Tibial nerve (tissue), 4 donors: ENCODE data around the gene IFNGR1. TPM values are rescaled to one million over a fixed set of nuclear protein-coding genes. Genes with fewer than 3 reads are reported as not detected.
A peak's percentile ranks its signal among the peaks of the same experiment; 100 is the strongest.
"Not testable (repeated sequence)": the region's sequence is repeated elsewhere in the genome, so short reads cannot be mapped to it uniquely, and the experiment has no call there.

Experiments
- DNase-seq, 2 donors: peaks; one replicate each; pipeline ENCODE4 v3.0.0-alpha.2; 2019; ENCODE audit warnings: low spot score in 2 of 2
- H3K27ac ChIP-seq, 4 donors: fragments of 200-600 bp; sonication (generic) in 3 of 4; one replicate each; pipeline ENCODE4 v1.5.1; 2017 to 2019; ENCODE audit warnings: mild to moderate bottlenecking in 1 of 4
- H3K27me3 ChIP-seq, 2 donors: fragments of 200-600 bp; sonication (generic) in 1 of 2; one replicate each; pipeline versions ENCODE4 v1.5.1 to v1.6.0; 2017 to 2019
- H3K36me3 ChIP-seq, 3 donors: fragments of 200-600 bp; sonication (generic); one replicate each; pipeline ENCODE4 v1.5.1; 2018 to 2019
- H3K4me1 ChIP-seq, 4 donors: fragments of 200-600 bp; sonication (generic) in 3 of 4; one replicate each; pipeline ENCODE4 v1.5.1; 2017 to 2019
- H3K4me3 ChIP-seq, 4 donors: fragments of 200-600 bp; sonication (generic) in 3 of 4; one replicate each; pipeline ENCODE4 v1.5.1; 2017 to 2019; ENCODE audit warnings: mild to moderate bottlenecking in 1 of 4, moderate library complexity in 1 of 4
- H3K9me3 ChIP-seq, 4 donors: fragments of 200-600 bp; sonication (generic) in 3 of 4; one replicate each; pipeline ENCODE4 v1.5.1; 2017 to 2019
- EP300 ChIP-seq, 2 donors: sonication (generic); formaldehyde crosslinking; IDR thresholded peaks; one replicate each; pipeline ENCODE4 v1.6.1; 2017; ENCODE audit warnings: antibody characterized with exemption in 2 of 2, mild to moderate bottlenecking in 1 of 2
- POLR2A ChIP-seq, 2 donors: fragments of 450-650 bp; IDR thresholded peaks; one replicate each; pipeline ENCODE4 v1.6.1; 2017; ENCODE audit warnings: antibody characterized with exemption in 2 of 2, mild to moderate bottlenecking in 2 of 2, moderate library complexity in 2 of 2
- WGBS, 2 donors: methylation state at CpG; one replicate each; pipeline ENCODE4 v1.1.5; 2018; 5-methylcytosine and 5-hydroxymethylcytosine counted together
- total RNA-seq, 4 donors: library from RNA; depleted of rRNA; stranded (reverse); fragments of >200 nt; gene quantifications; one replicate each; pipeline ENCODE4 v1.1.0, GENCODE V29; 2016
- TF ChIP-seq, protein P1 (sequence below), 5 experiments: fragments of 200-600 bp in 3 of 5; fragments of 450-650 bp in 2 of 5; sonication (generic) in 3 of 5; IDR thresholded peaks; one replicate each; pipeline ENCODE4 v1.5.1; 2016 to 2019; ENCODE audit warnings: antibody characterized with exemption in 5 of 5, mild to moderate bottlenecking in 3 of 5, moderate library complexity in 2 of 5

The IFNGR1 gene
- total RNA-seq, 4 donors from 2014 or later, result 73.8 to 125 (median 97.8) TPM

DNA sequence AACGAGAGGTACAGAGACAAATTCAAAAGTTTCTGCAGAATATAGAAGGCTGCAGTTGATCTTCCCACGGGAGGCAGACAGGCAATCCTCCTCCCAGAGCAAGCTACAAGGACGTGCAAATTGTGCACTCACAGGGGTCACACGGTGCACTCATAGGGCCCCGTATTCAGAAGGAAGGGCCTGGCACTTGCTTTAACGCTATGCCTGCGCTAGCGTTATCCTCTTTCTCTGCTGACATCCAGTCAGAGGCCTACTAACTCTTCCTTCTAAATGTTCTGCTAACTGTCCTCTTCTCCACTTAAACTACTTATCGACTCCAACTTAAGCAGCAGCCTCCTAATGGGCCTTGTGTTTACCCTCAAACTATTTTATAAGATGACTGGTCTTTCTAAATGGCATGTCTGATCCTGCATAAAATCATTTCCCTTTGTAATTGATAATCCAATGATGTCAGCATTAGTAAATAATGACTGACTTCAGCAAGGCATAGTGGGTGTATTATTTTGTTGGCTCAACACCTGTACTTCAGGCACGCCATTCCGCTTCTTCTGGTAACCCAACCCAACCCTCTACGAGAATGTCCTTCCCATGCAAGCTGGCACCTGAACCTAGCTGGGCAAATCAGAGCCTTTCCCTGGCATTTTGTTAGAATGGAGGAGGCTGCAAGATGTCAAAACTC lies 2.2 kb downstream of the IFNGR1 start:
- Histone ChIP-seq H3K27me3 (no peaks in the 10 kb centered on the region), H3K4me1 (peaks cover 0 to 85% (median 36%) of the 10 kb centered on the region in 4 donors), H3K36me3 (no peaks in the 10 kb centered on the region), H3K9me3 (no peaks in the 10 kb centered on the region), H3K4me3 (peak overlapping the region; percentile 77 to 100 (median 85)), H3K27ac (peak overlapping the region in 3 of 4 donors; percentile 96 to 99 (median 98))
- WGBS, 2 donors, result 42 to 49% methylated on average over 12 of the region's 12 CpGs
- TF ChIP-seq, protein P1, sequence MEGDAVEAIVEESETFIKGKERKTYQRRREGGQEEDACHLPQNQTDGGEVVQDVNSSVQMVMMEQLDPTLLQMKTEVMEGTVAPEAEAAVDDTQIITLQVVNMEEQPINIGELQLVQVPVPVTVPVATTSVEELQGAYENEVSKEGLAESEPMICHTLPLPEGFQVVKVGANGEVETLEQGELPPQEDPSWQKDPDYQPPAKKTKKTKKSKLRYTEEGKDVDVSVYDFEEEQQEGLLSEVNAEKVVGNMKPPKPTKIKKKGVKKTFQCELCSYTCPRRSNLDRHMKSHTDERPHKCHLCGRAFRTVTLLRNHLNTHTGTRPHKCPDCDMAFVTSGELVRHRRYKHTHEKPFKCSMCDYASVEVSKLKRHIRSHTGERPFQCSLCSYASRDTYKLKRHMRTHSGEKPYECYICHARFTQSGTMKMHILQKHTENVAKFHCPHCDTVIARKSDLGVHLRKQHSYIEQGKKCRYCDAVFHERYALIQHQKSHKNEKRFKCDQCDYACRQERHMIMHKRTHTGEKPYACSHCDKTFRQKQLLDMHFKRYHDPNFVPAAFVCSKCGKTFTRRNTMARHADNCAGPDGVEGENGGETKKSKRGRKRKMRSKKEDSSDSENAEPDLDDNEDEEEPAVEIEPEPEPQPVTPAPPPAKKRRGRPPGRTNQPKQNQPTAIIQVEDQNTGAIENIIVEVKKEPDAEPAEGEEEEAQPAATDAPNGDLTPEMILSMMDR (IDR thresholded peaks at IDR 0.05), result no peak
- TF ChIP-seq EP300 (IDR thresholded peaks at IDR 0.05) (no peak), POLR2A (IDR thresholded peaks at IDR 0.05) (no peak)
- DNase-seq, result no peak

DNA sequence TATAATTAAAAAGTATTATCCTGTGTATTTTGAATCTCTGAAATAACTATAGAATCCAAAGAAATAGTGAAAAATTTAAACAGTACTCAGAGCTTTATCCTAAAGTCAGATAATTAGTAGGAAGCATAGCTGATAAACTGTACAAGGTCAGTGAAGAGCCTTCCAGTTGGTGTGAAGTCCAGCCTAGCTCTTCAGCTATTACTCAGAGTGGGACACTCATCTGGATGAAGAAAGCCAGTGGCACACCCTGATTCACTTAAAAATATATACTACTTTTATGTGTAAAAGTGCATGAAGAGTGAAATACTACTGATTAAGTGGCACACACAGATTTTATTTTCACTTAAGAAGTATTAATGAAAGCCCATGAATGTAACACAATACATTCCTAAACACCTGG lies 3.1 kb downstream of the IFNGR1 start:
- no peaks in the 10 kb centered on the region for H3K27me3 ChIP-seq
- DNase-seq, result no peak
- peak overlapping the region in 3 of 4 donors; percentile 96 to 99 (median 98) for H3K27ac ChIP-seq
- H3K4me1 ChIP-seq, result peaks cover 0 to 85% (median 35%) of the 10 kb centered on the region in 4 donors
- no peaks in the 10 kb centered on the region for H3K9me3 ChIP-seq
- no peaks in the 10 kb centered on the region for H3K36me3 ChIP-seq
- no peak for TF ChIP-seq EP300 (IDR thresholded peaks at IDR 0.05)
- TF ChIP-seq POLR2A (IDR thresholded peaks at IDR 0.05), result no peak
- TF ChIP-seq, protein P1 (IDR thresholded peaks at IDR 0.05), result no peak
- peak overlapping the region in 2 of 4 donors; percentile 77 to 83 for H3K4me3 ChIP-seq

DNA sequence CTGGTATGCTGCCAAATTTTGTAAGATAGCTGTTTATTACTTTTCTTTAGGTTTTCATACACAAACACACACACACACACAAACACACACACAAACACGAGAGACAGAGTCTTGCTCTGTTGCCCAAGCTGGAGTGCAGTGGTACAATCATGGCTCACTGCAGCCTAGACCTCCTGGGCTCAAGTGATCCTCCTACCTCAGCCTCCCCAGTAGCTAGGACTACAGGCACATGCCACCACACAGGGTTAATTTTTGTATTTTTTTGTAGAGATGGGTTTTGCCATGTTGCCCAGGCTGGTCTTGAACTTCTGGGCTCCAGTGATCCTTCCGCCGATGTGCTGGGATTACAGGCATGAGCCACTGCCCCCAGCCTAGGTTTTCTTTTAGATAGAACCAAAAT lies 3.6 kb downstream of the IFNGR1 start:
- not testable (repeated sequence) for H3K9me3 ChIP-seq, DNase-seq, H3K27me3 ChIP-seq, H3K36me3 ChIP-seq
- H3K27ac ChIP-seq, result peak overlapping the region in 3 of 4 donors; percentile 96 to 99 (median 98)
- 74 to 86% methylated on average over 3 of the region's 3 CpGs for WGBS, 2 donors
- peak overlapping the region in 2 of 4 donors; percentile 77 to 83 for H3K4me3 ChIP-seq
- H3K4me1 ChIP-seq, result peaks cover 0 to 85% (median 38%) of the 10 kb centered on the region in 4 donors

DNA sequence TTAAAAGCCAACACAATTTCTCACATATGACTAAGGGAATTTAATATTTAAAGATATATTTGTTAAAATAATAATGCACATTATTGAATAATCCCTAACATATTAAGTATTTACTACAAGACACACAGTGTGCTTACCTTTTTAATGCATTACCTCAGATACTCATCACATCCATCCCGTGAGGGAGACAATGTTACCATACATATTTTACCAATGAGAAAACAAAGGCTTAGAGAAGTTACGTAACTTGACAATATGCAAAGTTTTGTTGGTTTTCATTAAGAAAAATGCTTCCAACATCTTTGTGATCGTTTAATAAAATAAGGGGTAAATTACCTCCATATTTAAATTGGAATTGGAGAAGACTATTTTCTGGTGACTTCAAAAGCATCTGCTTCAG lies 4.3 kb downstream of the IFNGR1 start:
- peak overlapping the region in 1 of 4 donors; percentile 83 for H3K4me3 ChIP-seq
- peaks cover 0 to 85% (median 41%) of the 10 kb centered on the region in 4 donors for H3K4me1 ChIP-seq
- no peak for TF ChIP-seq POLR2A (IDR thresholded peaks at IDR 0.05)
- TF ChIP-seq EP300 (IDR thresholded peaks at IDR 0.05), result no peak
- TF ChIP-seq, protein P1 (IDR thresholded peaks at IDR 0.05), result no peak
- H3K27ac ChIP-seq, result peak overlapping the region in 2 of 4 donors; percentile 65 to 98
- DNase-seq, result no peak
- H3K9me3 ChIP-seq, result no peaks in the 10 kb centered on the region
- H3K36me3 ChIP-seq, result peaks cover 0 to under 1% (median 0%) of the 10 kb centered on the region in 3 donors
- H3K27me3 ChIP-seq, result no peaks in the 10 kb centered on the region
- 79 to 84% methylated on average over 3 of the region's 3 CpGs for WGBS, 2 donors

DNA sequence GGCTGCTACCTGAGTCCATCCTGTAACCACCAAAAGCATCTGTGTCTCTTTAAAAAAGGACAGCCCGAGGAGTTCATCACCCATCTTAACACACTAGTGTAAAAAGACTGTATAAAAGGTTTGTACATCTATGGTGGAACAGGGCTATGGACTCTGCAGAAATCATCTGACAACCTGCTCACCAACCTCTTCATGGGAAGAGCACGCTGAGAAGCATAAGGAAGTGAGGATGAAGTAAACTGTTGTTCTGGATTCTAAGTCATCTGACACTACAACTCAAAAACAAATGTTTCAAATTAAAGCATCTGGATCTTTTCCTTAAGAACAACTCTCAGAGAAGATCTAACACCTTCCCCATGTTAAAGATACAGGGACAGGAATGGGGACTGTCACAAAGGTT lies 5.4 kb downstream of the IFNGR1 start:
- no peak for DNase-seq
- Histone ChIP-seq H3K27ac (peak overlapping the region in 2 of 4 donors; percentile 62 to 65), H3K36me3 (peaks cover 0 to 12% (median 0%) of the 10 kb centered on the region in 3 donors), H3K27me3 (no peaks in the 10 kb centered on the region), H3K4me3 (peak overlapping the region in 1 of 4 donors; percentile 18), H3K4me1 (peaks cover 0 to 91% (median 41%) of the 10 kb centered on the region in 4 donors), H3K9me3 (no peaks in the 10 kb centered on the region)
- WGBS, 2 donors, result 67 to 75% methylated on average over 2 of the region's 2 CpGs
- TF ChIP-seq EP300 (IDR thresholded peaks at IDR 0.05) (no peak), POLR2A (IDR thresholded peaks at IDR 0.05) (no peak)
- TF ChIP-seq, protein P1 (IDR thresholded peaks at IDR 0.05), result no peak
